ENCODE measurements around the gene NDRG2. TPM values are rescaled to one million over a fixed set of nuclear protein-coding genes. Genes with fewer than 3 reads are reported as not detected.

Gene NDRG2
- polyA plus RNA-seq, 3 donors = 6.8 to 11.7 (median 11.1) TPM

DNA sequence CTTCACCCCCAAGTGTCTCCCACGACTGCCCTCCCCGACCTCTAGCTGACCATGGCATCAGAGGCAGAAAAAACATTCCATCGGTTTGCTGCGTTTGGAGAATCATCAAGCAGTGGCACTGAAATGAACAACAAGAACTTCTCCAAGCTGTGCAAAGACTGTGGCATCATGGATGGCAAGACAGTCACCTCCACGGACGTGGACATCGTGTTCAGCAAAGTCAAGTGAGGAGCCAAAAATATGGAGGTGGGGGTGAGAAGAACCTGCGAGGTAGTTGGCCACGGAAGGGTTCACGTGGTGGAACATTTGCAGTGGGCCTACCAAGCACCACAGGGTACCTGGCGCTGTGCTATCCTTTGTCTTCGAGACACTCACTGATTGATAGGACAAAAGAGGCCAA is 5.7 kb upstream of the NDRG2 start:
- TF ChIP-seq CTCF (IDR thresholded peaks at IDR 0.05) = no peak
- H3K9ac ChIP-seq (ENCODE audit: insufficient read depth, low read length, poor library complexity, severe bottlenecking) = no peak overlapping the region
- no peaks in the 10 kb centered on the region for H4K20me1 ChIP-seq (ENCODE audit: insufficient read depth, low read length)
- H3K4me1 ChIP-seq (ENCODE audit: control insufficient read depth in 1 of 2, insufficient read depth in 2 of 2, low read length in 2 of 2) = peaks cover 2 to 19% of the 10 kb centered on the region in 2 donors
- 81% methylated on average over 7 of the region's 12 CpGs for WGBS (ENCODE audit: insufficient coverage)
- DNase-seq = no peak
- peaks cover 5 to 17% of the 10 kb centered on the region in 2 donors for H3K27me3 ChIP-seq (ENCODE audit: control insufficient read depth in 2 of 2, insufficient read depth in 2 of 2, low read length in 2 of 2)
- no peaks in the 10 kb centered on the region for H3K36me3 ChIP-seq (replicated peaks in 1 of 2; ENCODE audit: control insufficient read depth in 1 of 2, insufficient read depth in 2 of 2, low read length in 2 of 2)
- H3K4me3 ChIP-seq (replicated peaks in 1 of 3; ENCODE audit: low read depth in 2 of 3, low read length in 3 of 3) = no peak overlapping the region
- H2AFZ ChIP-seq (ENCODE audit: insufficient read depth, low read depth, low read length, poor library complexity, severe bottlenecking) = no peak overlapping the region
- peaks cover 0 to 2% (median 0%) of the 10 kb centered on the region in 7 donors for H3K9me3 Mint-ChIP-seq
- H3K27ac Mint-ChIP-seq = no peak overlapping the region
- no peak overlapping the region for H3K4me2 ChIP-seq (replicated peaks; ENCODE audit: extremely low read depth, low read length, poor library complexity, severe bottlenecking)
- no peak overlapping the region for H3K4me3 Mint-ChIP-seq
- H3K27me3 Mint-ChIP-seq (ENCODE audit: low read depth in 3 of 3) = peaks cover 20 to 24% (median 21%) of the 10 kb centered on the region in 3 donors
- no peaks in the 10 kb centered on the region for H3K79me2 ChIP-seq (ENCODE audit: insufficient read depth, low read length)
- no peak overlapping the region for H3K27ac ChIP-seq (ENCODE audit: low read depth in 1 of 2, low read length in 2 of 2)
- intact Hi-C loops (cut with micrococcal nuclease) = no loop called here
- no peaks in the 10 kb centered on the region for H3K36me3 Mint-ChIP-seq
- peaks cover 17% of the 10 kb centered on the region for H3K4me1 Mint-ChIP-seq
- H3K9me3 ChIP-seq (replicated peaks in 1 of 2; ENCODE audit: control insufficient read depth in 1 of 2, insufficient read depth in 1 of 2, low read length in 2 of 2) = no peaks in the 10 kb centered on the region

GRCh38 chr14:21029917-21030316 is 5.1 kb upstream of the NDRG2 start, which contains the start of gene TPPP2:
Gene TPPP2 (plus strand): TSS chr14:21030217. CDS start chr14:21030582, 365 bp downstream.
- H3K4me1 ChIP-seq (ENCODE audit: control insufficient read depth in 1 of 2, insufficient read depth in 2 of 2, low read length in 2 of 2) = peaks cover 8 to 25% of the 10 kb centered on the region in 2 donors
- H2AFZ ChIP-seq (ENCODE audit: insufficient read depth, low read depth, low read length, poor library complexity, severe bottlenecking) = no peak within 1 kb of the TSS
- TF ChIP-seq CTCF (IDR thresholded peaks at IDR 0.05) = no peak
- H3K4me1 Mint-ChIP-seq = peaks cover 22% of the 10 kb centered on the region
- 86% methylated on average over 1 of the region's 5 CpGs for WGBS (ENCODE audit: insufficient coverage)
- H3K36me3 ChIP-seq (replicated peaks in 1 of 2; ENCODE audit: control insufficient read depth in 1 of 2, insufficient read depth in 2 of 2, low read length in 2 of 2) = no peaks in the 10 kb centered on the region
- intact Hi-C loops (cut with micrococcal nuclease) = no loop called here
- no peak for DNase-seq
- H3K4me3 Mint-ChIP-seq = no peak within 1 kb of the TSS
- no peak within 1 kb of the TSS for H3K9ac ChIP-seq (ENCODE audit: insufficient read depth, low read length, poor library complexity, severe bottlenecking)
- peaks cover 0 to 2% (median 0%) of the 10 kb centered on the region in 7 donors for H3K9me3 Mint-ChIP-seq
- no peak within 1 kb of the TSS for H3K4me3 ChIP-seq (replicated peaks in 1 of 3; ENCODE audit: low read depth in 2 of 3, low read length in 3 of 3)
- H4K20me1 ChIP-seq (ENCODE audit: insufficient read depth, low read length) = no peaks in the 10 kb centered on the region
- H3K4me2 ChIP-seq (replicated peaks; ENCODE audit: extremely low read depth, low read length, poor library complexity, severe bottlenecking) = no peak within 1 kb of the TSS
- H3K27ac ChIP-seq (ENCODE audit: low read depth in 1 of 2, low read length in 2 of 2) = no peak within 1 kb of the TSS
- H3K79me2 ChIP-seq (ENCODE audit: insufficient read depth, low read length) = no peaks in the 10 kb centered on the region
- no peaks in the 10 kb centered on the region for H3K9me3 ChIP-seq (replicated peaks in 1 of 2; ENCODE audit: control insufficient read depth in 1 of 2, insufficient read depth in 1 of 2, low read length in 2 of 2)
- H3K27me3 Mint-ChIP-seq (ENCODE audit: low read depth in 3 of 3) = peaks cover 25 to 30% (median 27%) of the 10 kb centered on the region in 3 donors
- peaks cover 8 to 23% of the 10 kb centered on the region in 2 donors for H3K27me3 ChIP-seq (ENCODE audit: control insufficient read depth in 2 of 2, insufficient read depth in 2 of 2, low read length in 2 of 2)
- no peak within 1 kb of the TSS for H3K27ac Mint-ChIP-seq
- H3K36me3 Mint-ChIP-seq = no peaks in the 10 kb centered on the region
